HG03196 (cell line): ENCODE results near the gene TRIM44.

Source experiments
- ATAC-seq: cut with Tn5 transposase; IDR thresholded peaks from one replicate; pipeline ENCODE4 v1.9.1; 2021; ENCODE audit not compliant: unreplicated experiment

TRIM44 gene

GRCh38 chr11:35785287-35786167 lies 123.0 kb downstream of the TRIM44 start:
- ATAC-seq: peak; percentile 58

- ATAC-seq: no peak
Observed at GRCh38 chr11:35786188-35786587, 123.6 kb downstream of the TRIM44 start.

- no peak for ATAC-seq
Observed at GRCh38 chr11:35787013-35787504, 124.5 kb downstream of the TRIM44 start.

DNA sequence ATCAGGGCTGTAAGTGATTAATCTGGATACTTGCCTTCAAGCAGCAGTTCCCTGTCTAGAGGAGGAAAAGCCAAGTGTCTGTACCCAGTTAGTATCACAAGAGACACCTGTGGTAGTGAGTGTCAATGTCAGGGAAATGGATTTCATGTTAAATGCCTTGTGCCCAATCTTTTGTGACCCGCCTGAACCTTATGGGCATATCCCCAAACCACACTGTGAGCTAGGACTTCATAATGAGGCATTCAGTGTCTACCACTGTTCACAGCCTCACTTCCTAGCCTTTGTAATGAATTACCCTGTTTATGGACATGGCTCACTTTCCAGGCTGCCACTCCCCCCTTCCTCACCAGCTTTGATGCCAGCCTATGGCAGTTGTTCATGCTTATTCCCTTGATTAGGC lies 125.1 kb downstream of the TRIM44 start:
- no peak for ATAC-seq

- no peak for ATAC-seq
Observed at GRCh38 chr11:35791088-35791958, 128.7 kb downstream of the TRIM44 start.

GRCh38 chr11:35792148-35792845 lies 129.7 kb downstream of the TRIM44 start:
- ATAC-seq: no peak

- no peak for ATAC-seq
Observed at GRCh38 chr11:35792846-35793192, 130.2 kb downstream of the TRIM44 start.

- no peak for ATAC-seq
Observed at GRCh38 chr11:35794333-35794732, 131.8 kb downstream of the TRIM44 start.

DNA sequence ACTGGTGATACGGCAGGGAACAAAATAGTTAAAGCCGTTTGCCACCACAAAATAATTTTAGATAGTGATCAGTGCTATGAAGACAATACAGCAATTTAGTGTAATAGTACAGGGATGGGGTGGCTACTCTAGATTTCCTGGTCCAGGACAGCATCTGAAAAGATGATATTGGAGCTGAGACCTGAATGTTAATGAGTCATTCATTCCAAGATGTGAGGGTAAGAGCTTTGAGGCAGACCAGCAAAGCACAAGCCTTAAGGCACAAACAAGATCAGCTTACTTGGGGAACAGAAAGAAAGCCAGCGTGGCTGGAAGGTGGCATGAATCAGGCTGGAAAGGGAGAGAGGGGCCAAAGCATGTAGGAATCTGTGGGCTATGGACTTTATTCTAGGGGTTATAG lies 132.3 kb downstream of the TRIM44 start:
- ATAC-seq: no peak

GRCh38 chr11:35796562-35796961 lies 134.0 kb downstream of the TRIM44 start:
- no peak for ATAC-seq

DNA sequence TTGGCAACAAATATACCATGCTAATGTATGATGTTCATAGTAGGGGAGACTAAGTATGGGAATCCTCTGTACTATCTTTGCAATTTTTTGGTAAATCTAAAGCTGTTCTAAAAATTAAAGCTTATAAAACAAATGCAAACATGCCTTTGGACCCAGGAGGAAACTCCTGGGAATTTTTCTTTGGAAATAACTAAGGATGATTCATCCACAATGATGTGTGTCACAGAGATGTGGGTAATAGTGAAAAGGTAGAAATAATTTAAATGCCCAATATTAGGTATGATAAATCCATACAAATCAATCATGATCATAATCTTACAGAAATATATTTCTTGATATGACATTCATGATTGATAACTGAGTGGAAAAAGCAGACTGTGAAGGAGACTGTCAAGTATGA lies 135.8 kb downstream of the TRIM44 start:
- no peak for ATAC-seq

DNA sequence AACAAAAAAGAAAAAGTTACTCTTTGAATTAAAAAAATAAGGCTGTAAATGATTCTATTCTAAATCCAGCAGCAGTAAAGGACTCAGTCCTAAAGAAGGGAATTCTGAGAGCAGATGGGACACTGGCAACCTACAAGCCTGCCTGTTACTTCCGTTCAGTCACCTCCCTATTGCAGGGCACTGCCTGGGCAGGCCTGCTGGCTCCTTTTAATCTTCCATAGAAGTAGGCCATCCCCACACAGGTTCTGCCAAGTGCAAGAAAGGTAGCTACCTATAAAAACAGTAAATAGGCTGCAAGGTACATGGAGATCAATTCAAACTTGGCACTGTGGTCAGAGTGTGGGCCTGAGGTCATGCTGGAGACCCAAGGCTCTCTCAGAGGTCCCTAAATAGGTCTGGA lies 136.4 kb downstream of the TRIM44 start:
- no peak for ATAC-seq

DNA sequence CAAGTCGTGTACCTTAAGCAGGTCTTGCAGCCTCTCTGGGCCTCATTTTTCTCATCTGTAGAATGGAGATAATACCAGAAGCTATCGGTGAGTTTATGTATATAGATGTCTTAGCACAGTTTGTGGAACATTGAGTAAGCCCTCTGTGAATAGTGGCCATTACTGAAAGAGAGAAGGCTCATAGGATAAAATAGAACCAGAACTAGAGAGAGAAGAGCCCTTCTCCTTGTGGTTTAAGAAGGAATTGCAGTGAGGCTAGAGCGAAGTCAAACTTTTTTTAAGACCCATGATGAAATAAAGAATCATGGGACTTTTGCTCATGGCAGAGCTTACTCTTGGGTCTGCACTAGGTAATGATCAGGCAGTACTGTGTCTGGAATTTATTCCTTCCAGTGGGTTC lies 137.1 kb downstream of the TRIM44 start:
- no peak for ATAC-seq

- ATAC-seq: peak; percentile 72
Observed at GRCh38 chr11:35800970-35801953, 138.7 kb downstream of the TRIM44 start.

- ATAC-seq: no peak
Observed at GRCh38 chr11:35802221-35802620, 139.6 kb downstream of the TRIM44 start.

DNA sequence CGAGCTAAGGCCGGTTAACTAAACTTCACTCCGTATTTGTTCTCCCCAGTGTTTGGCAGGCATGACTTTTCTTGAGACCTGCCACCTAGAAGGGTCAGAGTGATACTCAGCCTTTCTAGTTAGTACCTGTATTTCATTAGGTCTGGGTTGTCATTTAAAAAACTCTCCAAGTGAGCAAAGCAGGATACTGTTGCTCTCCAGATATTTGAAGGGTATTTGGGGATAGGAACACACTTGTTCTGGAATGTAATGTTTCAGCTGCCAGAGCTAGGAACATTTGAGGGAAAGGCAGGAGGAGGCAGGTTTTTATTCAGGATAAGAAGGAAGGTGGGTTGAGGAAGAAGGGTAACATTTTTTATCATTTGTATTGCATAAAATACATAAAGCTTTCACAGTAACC lies 140.1 kb downstream of the TRIM44 start:
- no peak for ATAC-seq

GRCh38 chr11:35803115-35803514 lies 140.5 kb downstream of the TRIM44 start:
- no peak for ATAC-seq

DNA sequence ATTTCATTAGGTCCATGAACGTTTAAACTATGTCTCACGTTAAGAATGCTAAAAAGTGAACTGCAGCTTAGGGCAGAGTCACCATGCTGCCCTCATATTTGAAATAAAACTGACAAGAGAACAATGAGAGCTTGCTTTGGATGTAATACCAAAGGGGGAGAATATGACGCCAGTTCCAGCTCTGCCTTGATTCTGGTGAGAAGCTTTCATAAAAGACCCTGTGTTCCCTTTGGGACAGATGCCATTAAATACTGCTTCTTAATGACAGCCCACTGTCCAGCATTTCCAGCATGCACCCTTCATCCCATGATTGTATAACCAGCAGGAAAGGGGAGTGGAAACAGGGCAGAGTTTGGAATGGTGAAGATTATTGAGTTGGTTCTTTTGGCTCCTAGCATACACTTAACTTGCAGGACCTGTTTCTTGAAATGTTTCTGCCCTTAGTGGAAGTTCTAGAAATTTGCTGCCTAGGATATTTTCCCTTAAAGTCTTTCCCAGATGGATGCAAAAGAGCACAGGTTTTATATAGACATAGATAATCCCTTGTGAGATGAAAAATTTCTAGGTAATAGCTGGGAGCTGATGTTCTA lies 142.0 kb downstream of the TRIM44 start:
- no peak for ATAC-seq

GRCh38 chr11:35809561-35809960 lies 147.0 kb downstream of the TRIM44 start:
- no peak for ATAC-seq
